ENCODE measurements around the gene PRKAG2.
"Not testable (repeated sequence)": the region's sequence is repeated elsewhere in the genome, so short reads cannot be mapped to it uniquely, and the experiment has no call there.

The PRKAG2 gene

DNA sequence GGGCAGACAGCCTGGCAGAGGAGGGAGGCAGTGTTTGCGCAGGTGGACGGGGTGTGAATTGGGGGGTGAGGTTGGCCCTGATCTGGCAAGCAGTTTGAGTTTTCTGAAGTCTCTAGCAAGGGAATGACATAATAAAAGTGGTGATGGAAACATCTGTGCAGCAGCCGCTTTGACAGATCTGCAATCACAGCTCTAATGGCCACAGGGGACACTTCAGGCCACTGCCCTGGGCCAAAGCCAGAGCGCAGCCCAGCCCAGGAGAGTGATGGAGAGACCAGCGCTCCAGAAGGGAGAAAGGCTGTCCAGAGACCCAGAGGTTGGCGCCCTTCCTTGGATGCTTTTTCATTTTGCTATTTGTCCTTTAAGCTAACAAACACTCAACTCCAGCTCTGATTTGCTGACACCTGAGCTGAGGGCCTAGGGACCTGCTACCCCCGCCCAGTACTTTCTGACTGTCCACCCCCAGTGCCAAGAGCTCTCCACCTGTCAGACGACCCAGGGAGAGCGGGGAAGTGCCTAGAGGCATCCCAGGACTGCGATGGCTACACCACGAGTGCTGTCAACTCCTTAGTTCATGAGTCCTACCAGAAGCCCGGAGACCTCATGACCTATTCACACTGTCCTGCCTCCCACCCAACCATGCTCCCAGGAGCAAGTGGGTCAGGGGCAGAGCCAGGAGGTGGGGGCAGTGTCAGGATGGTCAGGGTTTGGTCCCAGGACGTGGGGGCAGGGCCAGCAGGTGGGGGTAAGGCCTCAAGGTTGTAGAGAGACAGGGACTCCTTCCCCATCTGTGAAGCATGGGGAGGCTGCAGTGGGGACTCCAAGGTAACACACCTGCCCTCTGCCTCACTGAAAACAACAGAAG, 112.6 kb downstream of the PRKAG2 start:
- no peak for DNase-seq (ENCODE audit: low read depth)

DNA sequence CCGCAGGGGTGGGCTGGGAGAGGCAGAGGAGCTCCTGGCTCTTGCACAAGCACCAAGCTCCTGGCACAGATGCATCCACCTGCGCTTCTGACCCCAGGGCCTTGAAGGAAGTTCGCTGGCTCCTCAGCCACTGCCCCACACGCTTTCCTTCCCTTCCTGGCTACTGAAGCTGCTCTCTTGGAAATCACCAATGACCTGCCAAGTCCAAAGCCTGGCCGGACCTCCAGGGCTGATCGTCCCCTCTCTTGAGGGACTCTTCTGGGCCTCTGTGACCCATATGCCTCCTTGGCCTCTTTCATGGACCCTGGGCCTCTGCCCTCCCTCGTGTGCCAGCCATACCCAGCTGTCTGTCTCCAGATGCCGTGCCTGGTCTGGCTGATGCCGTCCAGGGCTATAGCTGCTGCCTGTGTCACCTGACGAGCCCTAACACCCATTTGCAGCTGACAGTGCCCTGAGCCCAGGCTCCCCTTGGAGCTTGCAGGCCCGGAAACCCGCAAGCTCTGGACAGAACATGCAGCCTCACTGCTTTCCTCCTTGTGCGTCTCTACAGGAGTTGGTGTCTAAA, 113.4 kb downstream of the PRKAG2 start:
- DNase-seq (ENCODE audit: low read depth): no peak

DNA sequence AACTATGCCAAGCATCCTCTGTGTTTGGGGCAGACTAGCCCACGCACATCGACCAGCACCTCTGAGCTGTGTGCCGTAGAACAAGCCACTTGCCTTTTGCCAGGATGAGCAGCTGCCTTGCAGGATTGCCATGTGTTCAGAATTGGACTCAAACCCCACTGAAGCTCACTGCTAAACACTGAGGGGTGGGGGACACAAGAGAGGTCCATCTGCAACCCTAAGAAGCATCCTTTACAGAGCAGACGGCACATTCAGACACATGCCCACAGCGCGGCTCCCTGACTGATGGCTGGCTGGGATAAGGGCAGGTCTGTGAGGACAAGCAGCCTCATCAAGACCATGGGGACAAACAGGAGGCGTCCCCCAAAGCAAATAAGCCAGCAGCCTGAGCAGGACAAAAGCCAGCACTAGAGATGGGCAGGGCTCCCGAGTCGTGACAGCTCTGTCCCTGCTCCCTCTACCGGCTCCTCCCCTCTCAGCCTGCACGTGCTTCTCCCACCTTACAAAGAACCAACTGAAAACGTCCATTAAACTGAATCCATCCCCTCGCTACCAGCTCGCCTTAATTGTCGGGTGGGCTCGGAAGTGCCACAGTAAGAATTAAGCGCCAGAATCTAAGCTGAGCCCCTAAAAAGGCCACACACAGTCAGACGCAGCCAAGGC, 114.2 kb downstream of the PRKAG2 start:
- no peak for DNase-seq (ENCODE audit: low read depth)

DNA sequence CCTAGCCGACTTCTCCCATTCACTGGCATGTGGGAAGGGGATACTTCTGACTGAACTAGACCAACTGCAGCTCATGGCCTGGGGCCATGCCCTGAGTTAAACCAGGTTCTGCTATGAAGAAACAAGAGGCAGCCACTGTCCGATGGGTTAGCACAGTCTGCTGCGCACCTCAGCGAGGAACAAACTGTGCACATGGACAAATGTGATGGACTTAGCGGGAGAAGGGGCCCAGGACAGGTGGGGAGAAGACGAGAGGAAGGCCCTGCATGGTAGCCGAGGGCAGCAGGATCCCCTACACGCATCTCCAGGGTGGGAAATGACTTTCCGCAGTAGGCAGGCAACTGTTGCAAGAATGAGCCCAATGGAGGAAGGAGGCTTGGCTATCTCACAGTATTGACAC, 115.0 kb downstream of the PRKAG2 start:
- DNase-seq (ENCODE audit: low read depth): no peak

DNA sequence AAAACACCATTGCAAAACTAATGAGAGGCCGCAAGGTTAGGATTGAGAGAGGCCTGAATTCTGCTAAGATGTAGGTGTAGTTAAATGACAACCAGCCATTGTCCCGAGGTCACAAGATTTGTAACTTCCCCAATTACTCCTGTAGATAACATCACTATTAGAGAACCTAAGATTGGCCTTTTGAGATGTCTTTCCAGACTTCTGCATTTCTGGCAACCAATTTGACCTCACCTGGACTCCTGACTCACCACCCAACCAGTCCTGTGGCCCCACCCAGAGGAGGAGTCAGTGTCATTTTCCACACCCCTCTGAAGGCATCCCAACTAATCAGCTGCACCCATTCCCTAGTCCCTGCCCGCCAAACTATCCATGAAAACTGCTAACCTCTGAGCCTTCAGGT, 115.7 kb downstream of the PRKAG2 start:
- DNase-seq (ENCODE audit: low read depth): no peak

DNA sequence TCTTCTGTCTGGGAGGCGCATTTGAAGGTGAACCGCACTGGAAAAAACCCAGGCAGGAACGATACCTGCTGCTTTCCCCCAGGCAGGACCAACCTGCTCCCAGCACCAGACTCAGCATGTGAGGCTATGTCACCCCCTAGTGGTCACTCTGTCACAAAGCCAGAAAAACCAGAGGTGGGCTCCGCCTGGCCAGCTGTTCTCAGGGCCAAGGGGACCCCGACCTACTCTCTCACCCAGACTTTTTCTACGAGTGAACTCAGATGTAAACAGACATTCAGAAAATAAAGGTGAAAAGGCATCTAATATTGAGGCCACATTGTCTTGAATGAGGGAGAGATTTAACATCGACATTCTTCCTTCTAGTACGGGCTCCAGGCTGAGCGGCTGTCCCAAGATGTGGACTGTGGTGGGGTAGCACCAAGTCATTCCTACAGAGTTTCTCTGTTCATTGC, 117.3 kb downstream of the PRKAG2 start:
- DNase-seq (ENCODE audit: low read depth): no peak

DNA sequence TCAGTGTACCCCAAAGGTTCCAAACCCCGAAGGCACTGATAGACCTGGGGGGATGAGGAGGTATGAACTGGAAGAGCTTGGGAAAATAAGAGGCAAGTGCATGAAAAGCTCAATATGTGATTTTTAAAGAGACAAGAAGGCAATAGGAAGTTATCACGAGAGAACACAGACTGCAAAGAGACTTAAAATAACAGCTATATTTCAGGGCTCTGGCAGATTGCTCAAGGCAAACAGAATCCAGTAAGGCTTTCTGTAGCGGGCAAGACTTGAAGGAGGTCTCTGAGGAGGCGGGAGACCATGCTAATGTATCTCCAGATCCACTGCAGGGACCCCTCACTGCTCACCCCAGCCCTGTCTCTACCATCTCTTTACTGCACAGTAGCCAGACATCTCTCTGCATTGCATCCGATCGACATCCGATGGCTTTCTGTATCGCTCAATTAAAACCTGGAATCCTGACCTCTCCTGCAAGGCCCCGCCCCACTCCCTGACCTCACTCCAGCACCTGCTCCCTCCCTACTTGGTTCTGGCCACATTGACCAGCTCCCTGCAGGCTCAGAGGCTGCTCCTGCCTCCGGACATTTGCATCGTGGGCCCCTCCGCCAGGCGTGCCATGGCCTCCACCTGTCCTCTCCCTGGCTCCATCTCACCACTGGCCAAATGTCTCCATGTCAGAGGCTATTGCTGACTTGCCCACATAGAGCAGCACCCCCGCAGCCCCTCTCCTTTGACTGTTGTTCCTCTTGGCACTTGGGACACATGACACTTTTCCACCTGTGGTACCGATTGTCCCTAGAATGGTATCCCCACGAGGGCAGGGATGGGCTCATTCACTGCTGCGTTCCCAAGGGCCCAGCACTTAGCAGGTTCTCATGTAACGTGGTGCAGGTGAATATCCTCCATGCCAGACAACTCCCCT, 118.0 kb downstream of the PRKAG2 start:
- no peak for DNase-seq (ENCODE audit: low read depth)

DNA sequence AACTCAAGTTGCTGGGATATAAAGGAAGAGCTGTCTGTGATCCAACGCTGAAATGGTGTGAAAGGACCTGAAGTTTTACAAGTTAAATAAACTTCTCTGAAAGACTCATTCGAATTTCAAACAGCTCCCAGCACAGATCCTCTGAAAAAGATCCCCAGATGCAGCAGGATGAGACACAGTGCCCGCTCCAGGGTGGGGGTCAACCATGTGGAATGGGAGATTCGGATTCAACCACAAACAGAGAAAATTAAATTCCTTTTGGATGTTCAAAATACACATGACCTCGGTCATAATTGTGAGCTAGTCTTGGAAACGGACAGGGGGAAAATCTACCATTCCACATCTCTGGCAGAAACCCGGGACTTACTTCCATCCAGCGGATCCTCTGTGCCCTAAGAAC, 119.6 kb downstream of the PRKAG2 start:
- no peak for DNase-seq (ENCODE audit: low read depth)

DNA sequence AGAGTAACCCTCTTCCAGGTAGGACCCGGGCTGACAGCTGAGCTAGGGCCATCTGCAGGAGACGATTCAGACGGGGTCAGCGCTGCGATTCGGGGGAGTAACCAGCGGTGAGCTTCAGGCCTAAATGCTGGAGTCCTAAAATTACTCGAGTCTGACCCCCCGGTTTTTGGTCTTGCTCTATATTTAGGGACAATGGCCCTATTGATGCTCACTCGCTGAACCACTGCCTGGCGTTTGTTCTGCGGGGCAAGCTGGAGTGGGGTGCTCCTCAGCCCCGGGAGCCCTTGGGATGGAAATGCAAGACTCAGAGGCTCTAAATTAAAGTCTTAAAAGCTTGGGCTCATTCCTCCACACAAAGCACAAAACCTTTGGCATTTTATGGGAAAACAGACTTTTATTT, 120.0 kb downstream of the PRKAG2 start:
- DNase-seq (ENCODE audit: low read depth): no peak

DNA sequence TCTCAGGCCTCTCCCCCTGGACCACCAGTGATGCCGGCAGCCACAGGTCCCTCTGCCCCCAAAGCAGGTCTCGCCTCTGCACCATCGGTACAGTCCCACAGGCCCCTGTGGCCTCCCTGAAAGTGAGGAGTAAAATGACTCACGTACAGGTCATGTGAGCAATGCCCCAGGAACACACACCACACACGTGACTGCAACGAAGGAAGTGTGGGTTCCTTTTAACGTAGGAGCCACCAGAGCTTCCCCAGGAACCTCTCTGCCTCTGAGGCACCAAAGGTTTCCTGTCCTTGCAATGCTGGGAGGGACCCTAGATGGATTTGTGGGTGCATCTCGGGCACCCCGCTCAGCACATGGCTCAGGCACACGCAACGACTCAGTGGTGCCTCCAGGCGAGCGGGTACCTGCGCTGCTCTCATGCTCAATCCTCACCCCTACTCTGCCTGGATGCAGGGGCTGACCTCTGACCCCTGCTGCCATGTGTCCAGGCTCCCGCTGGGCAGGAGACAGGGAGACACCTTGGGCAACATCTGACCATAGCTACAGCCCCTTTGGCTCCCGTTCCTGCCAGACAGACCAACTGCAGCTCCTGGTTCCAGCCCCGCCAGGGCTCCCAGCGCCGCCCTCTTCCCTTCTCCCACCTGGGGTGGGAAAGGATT, 120.7 kb downstream of the PRKAG2 start:
- no peak for DNase-seq (ENCODE audit: low read depth)

DNA sequence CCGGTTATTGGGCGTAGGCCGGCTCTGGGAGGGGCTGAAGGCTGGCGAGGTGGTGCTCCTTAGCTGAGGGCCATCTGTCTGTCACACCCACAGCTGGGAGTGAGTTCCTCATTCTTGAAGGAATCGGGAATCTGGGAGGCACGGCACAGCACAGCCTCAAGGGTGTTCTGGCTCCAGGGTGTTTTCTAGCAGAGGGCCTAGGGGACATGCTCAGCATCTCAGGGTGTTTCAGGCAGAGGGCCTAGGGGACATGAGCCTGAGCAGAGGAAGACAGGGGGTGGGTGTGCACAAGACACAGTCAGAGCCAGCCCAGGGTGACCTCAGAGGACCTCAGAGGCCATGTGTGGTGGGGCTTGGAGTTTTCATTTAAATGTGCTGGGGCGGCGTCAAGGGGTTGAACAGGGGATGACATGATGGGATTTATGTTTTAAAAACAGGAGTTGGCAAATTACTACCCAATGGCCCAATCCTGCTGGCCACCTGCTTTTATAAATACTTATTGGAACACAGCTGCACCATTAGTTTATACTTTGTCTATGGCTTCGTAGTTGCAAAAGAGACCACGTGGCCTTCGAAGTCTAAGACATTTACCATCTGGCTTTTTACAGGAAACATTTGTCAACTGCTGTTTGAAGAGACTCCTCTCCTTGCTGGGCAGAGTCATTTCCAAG, 121.6 kb downstream of the PRKAG2 start:
- DNase-seq (ENCODE audit: low read depth): no peak

DNA sequence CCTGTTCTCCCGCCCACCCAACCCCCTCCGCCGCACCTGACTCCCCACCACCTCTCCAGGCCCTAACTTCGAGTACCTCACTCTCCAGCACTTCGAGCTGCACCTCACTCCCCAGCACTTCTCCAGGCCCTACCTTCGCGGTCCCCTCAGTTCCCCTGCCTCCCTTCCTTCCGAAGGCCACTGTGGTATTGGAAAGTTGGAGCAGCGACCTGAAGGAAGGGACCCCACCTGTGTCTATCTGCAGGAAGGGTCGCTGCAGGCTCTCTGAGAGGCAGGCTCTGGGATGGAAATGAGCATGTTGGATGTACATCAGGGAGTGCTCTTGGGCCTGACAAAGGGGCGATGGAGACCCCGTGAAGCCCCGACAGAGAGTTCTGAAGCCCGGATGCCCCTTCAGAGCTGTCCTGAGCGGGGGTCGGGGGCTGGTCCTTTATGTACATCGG, 122.2 kb downstream of the PRKAG2 start:
- DNase-seq (ENCODE audit: low read depth): no peak

DNA sequence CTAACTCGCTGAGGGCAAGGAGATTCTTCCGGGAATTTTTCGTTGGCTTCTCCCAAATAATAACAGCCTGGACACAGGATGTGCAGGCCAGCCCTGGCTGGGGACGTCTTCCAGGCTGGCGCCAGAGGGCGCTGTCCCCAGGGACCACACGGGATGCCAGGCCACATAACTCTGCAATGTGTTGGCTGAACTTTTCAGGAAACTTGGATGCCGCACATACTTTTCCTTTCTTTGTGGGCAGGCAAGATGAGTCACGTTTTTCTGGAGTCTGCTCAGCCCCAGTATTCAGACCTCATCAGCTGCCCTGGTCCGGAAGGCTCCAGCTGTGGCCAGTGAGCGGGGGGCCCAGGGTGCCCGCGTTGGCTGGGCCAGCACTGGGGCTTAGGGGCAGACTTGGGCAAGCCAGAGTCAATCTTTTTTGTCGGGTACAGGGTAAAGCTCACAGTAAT, 122.7 kb downstream of the PRKAG2 start:
- DNase-seq (ENCODE audit: low read depth): peak; percentile 95

DNA sequence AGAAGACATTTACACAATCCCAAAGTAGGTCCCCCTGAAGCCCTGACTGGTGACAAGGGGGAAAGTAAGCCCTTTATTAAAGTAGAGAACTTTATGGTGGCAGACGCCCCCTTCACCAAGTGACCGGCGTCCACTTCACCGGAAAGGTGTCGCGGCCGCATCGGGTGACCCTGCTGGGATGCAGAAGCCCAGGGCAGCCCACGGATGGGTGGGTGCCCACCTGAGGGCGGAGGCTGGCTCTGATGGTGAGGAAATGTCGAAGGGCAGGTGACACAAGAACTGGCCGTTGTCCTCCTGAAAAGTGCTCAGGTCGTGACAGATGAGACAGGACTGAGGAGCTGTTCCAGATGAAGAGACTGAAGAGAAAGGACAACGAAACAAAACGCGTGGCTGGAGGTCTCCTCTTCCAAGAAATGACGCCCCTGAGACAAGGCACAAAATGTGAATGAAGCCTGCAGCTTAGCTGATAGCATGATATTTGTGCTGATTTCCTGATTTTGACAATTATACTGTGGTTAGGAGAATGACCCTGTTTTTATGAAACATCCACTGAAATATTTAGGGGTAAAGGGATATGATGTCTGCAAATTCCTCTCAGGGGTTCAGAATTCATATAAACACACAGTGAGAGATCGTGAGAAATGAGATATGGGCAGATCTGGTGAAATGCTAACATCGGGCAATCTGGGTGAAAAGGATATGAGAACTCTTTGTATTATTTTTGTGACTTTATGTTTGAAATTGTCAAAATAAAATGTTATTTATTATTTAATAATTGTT, 123.9 kb downstream of the PRKAG2 start:
- DNase-seq (ENCODE audit: low read depth): no peak

DNA sequence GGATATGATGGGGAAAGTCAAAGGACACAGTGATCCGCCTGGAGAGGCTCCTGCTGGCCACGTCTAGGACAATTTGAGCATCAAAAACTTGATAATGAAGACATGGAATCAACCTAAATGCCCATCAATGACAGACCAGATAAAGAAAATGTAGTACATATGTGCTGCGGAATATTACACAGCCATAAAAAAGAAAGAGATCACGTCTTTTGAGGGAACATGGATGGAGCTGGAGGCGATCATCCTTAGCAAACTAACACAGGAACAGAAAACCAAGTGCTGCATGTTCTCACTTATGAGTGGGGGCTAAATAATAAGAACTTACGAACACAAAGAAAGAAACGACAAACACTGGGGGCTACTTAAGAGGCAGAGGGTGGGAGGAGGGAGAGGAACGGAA, 124.9 kb downstream of the PRKAG2 start:
- no peak for DNase-seq (ENCODE audit: low read depth)

DNA sequence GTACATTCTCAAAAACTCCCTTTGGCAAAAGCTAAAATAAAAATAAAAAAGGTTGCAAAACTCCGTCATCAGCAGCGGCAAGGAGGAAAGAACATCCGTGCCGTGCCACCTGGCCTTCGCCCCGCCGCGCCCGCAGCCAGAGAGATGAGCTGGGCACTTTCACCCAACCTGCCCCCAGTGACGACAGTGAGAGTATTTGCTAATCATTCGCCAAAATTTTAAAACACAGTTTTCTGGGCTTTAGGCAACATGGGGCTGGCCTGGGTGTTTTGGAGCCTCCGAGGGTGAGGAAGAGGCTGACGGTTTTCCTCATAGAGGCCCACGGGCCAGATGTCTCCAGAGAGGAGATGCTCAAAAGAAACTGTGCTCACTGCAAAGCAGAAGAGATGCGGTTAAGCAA, 128.2 kb downstream of the PRKAG2 start:
- DNase-seq (ENCODE audit: low read depth): no peak

DNA sequence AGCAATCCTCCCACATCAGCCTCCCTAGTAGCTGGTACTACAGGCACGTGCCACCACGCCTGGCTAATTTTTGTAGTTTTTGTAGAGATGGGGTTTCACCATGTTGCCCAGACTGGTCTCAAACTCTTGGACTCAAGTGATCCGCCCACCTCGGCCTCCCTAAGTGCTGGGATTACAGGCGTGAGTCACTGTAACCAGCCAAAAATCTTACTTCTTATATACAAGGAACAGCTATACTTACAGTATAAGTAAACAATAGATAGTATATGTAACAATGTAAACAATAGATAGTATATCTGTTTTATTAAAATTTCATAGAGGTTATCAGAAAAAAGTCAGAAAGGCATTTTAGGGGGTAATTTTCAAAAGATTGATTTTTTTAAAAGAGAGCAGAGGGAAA, 128.9 kb downstream of the PRKAG2 start:
- DNase-seq (ENCODE audit: low read depth): not testable (repeated sequence)

DNA sequence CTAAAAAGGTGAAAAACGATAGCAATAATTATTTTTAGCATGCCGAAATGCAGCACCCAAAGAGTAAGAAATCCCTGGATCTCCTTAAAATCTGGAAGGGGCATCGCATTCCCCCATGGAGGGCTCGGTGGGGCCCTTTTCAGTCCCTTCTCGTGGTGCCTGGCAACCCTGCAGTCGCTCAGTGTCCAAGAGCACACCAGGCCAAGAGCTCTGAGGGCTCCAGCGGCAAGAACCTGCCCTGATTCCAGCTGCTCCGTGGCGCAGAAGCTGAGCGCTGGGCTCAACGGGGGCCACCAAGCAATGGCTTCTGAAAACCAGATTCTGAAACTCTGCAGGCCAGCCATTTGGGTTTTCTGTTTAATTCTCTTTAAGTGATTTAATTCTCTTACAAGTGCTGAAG, 131.2 kb downstream of the PRKAG2 start:
- no peak for DNase-seq (ENCODE audit: low read depth)

DNA sequence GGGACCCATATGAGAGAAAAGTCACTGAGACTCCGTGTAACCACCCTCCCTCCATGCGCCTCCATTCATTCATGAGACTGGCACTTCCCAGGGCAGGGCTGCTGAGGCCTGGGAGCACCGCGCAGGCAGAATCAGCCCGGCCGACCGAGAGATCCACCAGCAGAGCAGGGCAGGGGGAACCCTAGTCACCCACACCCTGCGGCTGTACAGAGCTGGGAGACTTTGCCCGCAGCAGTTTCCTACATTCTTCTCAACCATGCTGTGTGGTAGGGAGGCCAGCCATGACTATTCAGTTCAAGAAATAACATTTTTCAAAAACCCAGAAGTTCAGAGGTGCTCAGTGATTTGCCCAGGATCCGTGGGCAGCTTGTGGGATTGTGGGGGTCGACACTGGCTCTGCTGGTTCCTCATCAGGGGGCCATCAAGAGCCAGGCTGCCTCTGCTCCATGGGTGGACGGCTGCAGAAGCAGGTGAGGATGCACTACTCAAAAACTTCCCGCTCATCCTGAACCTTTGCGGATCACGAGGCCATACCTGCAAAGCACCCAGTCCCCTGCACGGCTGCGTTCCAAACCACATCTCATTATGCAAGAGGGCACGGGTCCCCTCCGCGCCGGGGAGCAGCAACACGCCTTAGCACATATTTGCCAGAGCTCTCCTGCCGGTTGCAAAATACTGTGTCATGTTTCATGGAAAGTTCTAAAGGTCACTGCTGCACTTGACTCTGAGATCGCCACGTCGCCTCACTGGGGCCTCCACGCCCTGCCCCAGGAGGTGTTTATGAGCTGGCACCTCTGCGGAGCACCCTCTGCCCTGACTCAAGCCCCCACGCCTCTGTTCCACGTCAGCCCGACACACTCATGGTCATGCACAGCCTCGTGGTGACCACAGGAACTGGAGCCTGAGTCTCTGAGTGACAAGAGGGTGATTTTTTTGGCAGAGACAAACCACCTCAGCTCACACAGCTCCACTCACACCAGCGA, 132.0 kb downstream of the PRKAG2 start:
- no peak for DNase-seq (ENCODE audit: low read depth)

Measured in HS-5 (cell line).